Stimulated activated CD8-positive, alpha-beta memory T cell treated with anti-CD3 and anti-CD28 coated beads, Interleukin-15, amount 100 ng/mL, for 48 hours (primary cell): ENCODE data around the gene ARID3C.

Experiments
- DNase-seq, 2 donors: peaks; one replicate each; pipeline ENCODE4 v3.0.0-alpha.2; 2020; ENCODE audit warnings: low read depth in 2 of 2

The ARID3C gene

GRCh38 chr9:34628656-34629490 is at the start of gene ARID3C:
Gene ARID3C (minus strand): TSS chr9:34629066. CDS start chr9:34628014, 1,052 bp downstream.
- no peak for DNase-seq

DNA sequence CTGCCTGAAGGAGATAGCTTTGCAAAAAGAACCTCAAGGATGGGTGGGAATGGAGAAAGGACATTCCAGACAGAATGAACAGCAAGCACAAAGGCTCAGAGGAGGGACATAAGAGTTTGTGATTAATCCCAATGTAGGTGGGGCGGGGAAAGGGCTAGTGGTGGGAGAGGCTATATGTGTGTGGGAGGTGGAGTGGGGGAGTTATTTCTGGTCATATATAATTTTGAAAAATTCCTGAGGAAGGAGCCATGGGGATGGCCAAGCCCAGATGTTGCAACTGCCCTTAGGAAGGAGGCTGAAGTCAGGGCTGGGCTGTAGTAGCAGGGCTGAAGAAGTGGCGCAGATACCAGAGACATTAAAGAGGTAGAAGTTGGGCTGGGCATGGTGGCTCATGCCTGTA is 47.0 kb upstream of the ARID3C start:
- no peak for DNase-seq

- DNase-seq: peak; percentile 37 to 50
Measured at GRCh38 chr9:34675048-34675714, 46.3 kb upstream of the ARID3C start.

DNA sequence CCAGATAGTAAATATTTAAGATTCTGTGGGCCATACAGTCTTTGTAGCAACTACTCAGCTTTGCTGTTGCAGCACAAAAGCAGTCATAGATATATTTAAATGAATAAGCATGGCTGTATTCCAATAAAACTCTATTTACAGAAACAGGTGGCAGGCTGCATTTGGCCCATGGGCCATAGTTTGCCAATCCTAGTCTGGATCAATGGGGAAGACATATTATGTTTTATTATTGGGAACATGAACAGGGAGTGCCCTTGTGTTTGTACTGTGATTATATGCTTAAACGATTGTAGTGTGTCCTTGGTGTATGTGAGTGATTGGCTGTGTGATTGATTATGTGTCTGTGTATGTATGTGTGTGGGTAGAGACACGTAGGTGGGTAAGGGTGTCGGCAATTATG is 45.6 kb upstream of the ARID3C start:
- no peak for DNase-seq

DNA sequence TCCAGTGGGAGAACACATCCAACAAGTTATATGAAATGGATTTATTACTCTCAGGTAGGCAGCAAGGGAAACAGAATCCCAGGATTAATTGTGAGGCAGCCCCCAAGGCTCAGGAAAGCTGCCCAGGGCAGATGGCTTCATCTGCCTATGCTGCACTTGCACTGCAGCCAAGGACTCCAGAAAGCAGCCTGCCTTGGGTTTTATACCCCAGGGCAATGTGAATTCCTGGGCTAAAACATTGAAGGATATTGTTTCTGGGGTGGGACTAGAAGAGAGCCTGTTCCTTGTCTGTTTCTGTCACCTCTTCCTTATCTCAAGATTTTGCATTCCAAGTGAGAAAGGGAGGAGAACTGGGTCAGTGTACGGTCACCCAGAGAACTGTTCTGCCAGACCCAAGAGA is 42.4 kb upstream of the ARID3C start:
- no peak for DNase-seq

GRCh38 chr9:34669809-34670562 is 41.1 kb upstream of the ARID3C start:
- DNase-seq: no peak

DNA sequence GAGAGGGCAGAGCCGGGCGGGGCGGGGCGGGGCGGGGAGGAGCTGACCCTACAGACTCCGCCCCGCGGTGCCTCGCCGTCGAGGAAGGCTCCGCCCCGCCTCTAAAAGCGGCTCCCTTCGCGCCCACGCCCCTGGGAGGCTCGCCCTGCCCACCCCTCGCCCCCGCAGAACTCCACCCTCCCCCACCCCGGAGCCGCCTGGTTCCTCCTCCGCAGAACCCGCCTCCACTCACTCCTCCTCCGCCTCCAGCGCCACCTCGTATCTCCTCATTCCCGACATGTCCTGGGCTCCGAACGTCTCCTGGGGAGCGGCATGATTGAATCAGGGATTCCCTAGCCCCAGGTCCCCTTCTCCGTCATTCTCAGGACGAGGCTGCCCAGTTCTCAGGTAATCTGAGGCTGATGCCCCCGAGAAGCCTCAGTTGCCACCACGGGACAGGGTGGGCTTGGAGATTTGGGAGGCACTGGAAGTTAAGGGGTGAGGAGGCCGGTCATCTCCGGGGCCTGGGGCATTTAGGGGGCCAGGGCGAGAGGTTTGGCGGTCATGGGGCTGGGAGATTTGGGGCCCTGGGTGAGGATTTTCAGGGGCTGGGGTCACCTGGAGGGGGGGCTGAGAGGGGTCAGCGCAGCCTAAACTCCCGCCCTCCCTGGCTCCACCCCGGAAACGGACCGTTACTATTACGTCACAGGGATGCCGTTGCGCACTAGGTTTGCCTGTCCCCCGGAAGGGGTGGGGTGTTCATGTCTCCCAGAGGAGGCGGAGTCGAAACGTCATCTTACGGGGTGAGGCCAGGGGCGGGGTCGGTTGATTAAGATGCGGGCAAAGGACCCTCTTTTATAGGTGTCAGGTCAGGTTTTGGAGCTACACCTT is 36.8 kb upstream of the ARID3C start:
- peak; percentile 65 to 78 for DNase-seq

DNA sequence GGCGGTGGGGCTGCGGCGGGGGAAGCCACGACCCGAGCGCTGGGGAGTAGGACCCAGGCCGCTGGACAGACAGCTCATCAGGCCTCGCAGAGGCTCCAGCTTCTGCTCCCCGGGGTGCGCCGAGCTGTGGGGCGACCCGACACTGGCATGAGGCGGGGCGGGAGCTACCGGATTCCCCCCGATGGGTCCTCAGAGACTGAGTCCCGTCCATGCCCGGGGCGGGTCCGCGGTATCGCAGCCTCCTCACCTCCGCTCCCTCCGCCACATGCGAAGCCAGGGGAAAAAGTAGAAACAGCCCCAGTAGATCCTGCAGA is 36.2 kb upstream of the ARID3C start:
- DNase-seq: no peak

GRCh38 chr9:34664281-34665066 is 35.6 kb upstream of the ARID3C start:
- DNase-seq: peak in 1 of 2 donors; percentile 56

DNA sequence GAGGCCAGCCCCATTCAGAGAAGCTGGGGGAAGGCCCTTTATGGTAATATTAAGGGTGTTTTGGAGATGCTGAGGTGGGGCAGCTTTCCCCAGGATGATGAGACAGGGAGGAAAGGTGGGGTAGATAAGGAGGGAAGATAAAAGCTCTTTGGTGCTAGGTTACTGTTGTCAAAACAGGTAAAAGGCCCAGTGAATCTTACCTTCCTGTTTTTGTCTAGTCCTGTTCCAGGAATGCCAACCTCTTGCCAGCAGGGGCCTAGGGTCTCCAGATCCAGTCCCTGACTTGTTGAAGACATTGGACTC is 34.4 kb upstream of the ARID3C start:
- DNase-seq: no peak

- no peak for DNase-seq
Measured at GRCh38 chr9:34662526-34663302, 33.8 kb upstream of the ARID3C start, which contains the start of gene CCL27. Gene CCL27 (minus strand): TSS chr9:34662657. CDS start chr9:34662633, 24 bp downstream.

DNA sequence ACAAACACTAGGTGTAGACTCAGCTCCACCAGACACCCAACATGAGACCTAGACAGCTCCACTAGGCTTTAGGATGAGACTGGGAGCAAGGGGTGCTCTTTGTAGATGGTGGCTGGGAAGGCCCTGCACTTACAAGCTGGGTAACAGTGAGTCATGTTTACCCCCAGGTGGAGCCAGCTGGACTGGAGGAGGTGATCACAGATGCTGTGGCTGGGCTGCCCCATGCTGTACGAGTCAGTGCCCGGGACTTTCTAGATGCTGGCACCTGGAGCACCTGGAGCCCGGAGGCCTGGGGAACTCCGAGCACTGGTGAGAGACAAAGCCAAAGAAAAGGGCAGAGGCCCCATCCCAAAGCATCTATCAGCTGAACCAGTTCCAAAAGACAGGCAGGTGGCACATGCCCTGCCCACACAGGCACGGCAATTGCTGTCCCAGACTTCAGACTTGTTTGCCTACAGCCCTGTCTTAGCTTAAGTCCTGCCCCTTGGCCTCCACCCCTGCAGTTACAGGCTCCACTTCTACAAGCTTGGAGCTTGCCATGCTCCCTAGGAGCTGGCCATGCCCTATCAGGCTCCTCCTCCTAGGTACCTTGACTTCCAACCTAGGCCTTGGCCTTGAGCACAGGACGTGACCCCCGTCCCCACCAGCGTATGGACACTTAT is 30.9 kb upstream of the ARID3C start:
- no peak for DNase-seq

DNA sequence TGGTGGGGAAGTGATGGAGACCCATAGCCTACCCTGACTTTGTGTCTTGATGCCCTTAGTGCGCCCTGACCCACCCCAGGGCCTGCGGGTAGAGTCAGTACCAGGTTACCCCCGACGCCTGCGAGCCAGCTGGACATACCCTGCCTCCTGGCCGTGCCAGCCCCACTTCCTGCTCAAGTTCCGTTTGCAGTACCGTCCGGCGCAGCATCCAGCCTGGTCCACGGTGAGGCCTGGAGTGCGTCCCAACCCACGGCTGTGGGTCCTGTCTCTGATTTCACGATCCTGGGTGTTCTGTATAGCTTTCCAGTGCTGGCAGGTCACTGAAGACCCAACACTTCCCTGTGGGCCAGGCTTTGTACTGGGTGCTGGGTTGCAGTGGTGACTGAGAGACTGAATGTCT is 29.6 kb upstream of the ARID3C start:
- DNase-seq: no peak

DNA sequence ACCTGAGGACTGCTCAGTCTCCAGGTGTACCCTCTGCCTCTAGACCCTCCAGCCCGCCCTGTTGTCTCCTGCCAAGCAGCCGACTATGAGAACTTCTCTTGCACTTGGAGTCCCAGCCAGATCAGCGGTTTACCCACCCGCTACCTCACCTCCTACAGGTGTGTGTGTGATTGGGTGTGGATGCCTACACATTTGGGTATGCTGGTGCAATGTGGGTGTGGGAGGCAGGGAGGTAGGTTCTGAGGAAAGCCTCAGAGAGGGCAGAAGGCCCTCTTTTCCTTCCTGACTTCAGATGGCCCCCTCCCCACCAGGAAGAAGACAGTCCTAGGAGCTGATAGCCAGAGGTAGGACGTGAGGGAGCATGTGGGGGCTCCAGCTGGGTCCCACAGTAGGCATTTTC is 28.1 kb upstream of the ARID3C start:
- no peak for DNase-seq

GRCh38 chr9:34655394-34655793 is 26.5 kb upstream of the ARID3C start:
- DNase-seq: no peak

- no peak for DNase-seq
Measured at GRCh38 chr9:34654323-34655051, 25.6 kb upstream of the ARID3C start.

GRCh38 chr9:34653151-34654072 is 24.5 kb upstream of the ARID3C start:
- no peak for DNase-seq

DNA sequence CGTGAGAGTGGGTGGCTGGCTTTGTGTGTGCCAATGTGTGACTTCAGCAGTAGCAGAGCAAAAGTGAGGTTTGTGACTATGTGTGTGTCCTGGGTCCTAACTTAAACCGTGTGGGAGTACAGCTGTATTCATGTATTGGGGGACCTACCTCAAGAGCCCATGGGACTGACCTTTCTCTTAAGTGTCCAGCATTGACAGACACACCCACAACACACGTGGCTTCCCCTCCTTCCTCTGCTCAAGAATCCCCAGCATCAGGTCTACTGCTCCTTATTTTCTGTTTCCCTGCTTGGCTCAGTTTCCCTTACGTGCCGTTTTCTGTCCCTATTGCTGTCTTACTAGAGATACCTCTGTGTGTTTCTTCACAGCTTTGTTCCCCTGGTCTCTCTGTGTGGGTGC is 23.7 kb upstream of the ARID3C start:
- no peak for DNase-seq
